HG03135 (cell line): Measurements from ENCODE around the gene NBEA.
"Not testable (repeated sequence)": the region's sequence is repeated elsewhere in the genome, so short reads cannot be mapped to it uniquely, and the experiment has no call there.

ENCODE experiments used
- ATAC-seq: cut with Tn5 transposase; IDR thresholded peaks from one replicate; pipeline ENCODE4 v1.9.1; 2021; ENCODE audit warnings: mild to moderate bottlenecking, moderate library complexity; ENCODE audit not compliant: unreplicated experiment

The NBEA gene

DNA sequence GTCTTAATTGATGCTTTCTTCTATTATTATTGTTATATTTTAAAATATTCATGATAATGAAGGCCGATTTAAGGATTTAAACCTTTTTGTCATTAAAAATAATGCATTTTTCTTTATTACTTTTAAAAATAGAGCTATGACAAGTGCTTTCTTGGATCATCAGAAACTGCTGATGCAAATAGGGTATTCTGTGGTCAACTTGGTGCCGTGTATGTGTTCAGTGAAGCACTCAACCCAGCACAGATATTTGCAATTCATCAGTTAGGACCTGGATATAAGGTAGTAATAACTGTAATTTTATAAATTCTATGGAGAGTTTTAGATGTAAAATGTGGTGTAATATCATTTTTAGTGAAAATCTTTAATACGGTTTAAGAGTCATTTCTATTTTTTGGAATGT is 116.5 kb downstream of the NBEA start:
- ATAC-seq, result peak; percentile 67

DNA sequence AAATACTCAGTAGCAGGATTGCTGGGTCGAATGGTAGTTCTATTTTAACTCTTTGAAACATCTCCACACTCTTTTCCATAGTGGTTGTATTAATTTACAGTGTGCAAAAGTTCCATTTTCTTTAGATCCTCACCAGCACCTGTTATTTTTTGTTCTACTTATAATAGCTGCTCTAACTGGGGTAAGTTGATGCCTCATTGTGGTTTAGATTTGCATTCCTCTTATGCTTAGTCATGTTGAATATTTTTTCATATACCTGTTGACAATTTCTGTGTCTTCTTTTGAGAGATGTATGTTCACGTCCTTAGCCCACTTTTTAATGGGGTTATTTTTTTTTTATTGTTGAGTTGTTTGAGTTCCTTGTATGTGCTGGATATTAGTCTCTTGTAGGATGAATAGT is 144.6 kb downstream of the NBEA start:
- ATAC-seq, result no peak

DNA sequence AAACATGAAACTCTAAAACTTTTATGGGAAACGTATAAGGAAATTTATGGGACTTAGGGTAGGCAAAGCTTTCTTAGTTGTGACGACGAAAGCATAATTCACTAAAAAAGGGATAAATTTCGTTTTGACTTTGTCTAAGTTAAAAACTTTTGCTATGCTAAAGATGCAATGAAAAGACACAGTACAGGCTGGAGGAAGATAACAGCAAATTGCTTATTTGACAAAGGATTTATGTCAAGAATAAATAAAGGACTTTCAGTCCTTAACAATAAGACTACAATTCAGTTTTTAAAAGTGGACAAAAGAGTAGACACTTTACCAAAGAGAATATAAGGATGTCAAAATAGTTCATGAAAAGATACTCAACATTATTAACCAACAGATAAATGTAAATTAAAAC is 150.2 kb downstream of the NBEA start:
- ATAC-seq, result no peak

DNA sequence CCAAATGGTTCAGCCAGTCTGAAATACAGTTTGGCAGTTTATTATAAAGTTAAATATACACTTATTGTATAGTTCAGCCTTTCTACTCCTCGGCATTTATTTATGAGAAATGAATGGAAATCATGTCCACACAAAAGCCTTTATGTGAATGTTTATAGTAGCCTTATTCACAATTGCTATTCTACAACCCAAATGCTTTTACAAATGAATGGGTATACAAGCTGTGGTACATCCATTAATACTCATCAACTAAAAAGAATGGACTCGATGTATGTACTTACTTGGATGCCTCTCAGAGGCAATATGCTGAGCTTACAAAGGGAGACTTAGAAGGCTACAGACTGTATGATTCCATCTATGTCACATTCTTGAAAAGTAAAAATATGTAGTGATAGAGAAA is 150.7 kb downstream of the NBEA start:
- ATAC-seq, result no peak

DNA sequence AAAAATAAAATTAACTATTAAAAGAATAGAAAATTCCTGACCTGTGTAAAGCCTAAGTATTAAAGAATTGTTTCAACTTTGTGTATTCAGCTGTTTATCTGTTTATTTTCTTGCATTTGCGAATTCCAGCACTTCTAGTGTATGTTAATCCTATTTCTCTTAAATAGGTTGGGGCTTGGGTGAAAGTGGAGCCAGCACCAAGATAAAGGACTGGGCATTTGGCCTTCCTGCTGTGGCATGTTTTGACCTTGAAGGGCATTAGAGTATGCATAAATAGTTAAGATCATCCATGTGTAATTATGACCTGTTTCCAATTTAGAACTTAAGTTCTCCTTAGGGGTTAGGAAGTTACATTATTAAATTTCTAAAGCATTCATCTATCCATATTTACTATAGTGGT is 151.3 kb downstream of the NBEA start:
- ATAC-seq, result no peak

DNA sequence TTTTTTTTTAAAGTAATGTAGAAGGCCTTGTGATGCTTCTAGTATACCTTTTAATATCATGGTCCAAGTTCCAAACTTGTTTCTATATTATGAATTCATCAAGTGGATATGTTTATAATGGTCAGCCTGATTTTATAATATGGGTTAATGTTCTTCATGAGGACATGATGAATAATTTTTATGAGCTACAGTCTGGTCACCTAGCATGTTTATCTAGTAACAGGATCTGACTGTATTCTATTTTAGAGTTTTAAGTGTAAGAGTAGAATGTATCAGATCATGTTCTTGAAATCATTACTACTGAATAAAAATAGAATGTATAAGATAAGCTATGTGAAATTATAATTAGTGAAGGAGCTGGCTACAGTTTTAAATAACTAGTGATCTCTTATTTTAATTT is 164.7 kb downstream of the NBEA start:
- not testable (repeated sequence) for ATAC-seq

DNA sequence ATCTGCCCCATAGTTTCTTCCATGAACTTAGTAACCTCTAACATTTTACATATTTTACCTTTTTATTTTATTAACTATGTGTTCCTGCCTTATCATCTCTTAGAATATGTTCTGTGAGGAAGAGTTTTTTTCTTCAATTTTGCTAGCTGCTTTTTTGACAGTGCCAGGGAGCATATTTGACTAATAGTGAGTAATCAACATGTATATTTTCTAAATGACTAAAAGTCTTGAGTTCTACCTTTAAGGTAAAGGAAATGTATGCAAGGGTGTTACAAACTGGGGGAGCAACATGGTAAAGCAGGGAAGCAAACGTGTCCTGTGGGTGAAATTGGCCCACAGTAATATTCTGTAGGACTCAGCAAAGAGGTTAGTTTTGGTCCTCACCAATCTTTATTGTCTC is 165.5 kb downstream of the NBEA start:
- no peak for ATAC-seq

DNA sequence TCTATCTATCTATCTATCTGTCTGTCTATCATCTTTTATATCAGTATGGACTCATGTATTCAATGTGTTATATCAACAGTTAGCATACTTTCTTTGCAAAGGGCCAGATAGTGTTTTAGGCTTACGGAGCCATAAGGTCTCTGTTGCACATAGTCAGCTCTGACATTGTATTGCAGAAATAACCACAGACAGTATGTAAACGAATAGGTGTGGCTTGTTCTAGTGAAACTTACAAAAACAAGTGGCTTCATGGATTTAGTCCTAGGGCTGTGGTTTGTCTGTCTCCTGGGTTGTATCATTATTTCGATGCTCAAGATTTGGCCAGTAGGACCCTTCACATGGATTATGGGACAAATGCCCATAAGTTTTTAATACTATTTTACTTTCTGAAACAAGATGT is 171.5 kb downstream of the NBEA start:
- ATAC-seq, result not testable (repeated sequence)

DNA sequence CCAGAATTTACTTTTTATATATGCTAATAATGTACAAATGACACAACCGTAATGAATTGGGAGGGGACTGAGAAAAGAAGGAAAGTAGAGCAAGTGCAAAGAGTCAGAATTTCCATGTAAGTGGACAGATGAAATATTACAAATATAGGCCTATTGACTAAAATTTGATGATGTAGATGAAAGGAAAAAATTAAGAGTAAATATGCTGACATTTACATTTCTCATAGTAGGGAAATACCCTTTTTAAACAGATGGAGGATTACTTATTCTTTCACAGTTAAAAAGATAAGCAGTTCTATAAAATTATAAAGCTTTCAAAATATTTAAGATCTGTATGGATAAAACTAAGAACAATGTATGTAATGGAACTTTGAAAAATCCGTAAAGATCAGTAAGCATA is 185.4 kb downstream of the NBEA start:
- no peak for ATAC-seq

DNA sequence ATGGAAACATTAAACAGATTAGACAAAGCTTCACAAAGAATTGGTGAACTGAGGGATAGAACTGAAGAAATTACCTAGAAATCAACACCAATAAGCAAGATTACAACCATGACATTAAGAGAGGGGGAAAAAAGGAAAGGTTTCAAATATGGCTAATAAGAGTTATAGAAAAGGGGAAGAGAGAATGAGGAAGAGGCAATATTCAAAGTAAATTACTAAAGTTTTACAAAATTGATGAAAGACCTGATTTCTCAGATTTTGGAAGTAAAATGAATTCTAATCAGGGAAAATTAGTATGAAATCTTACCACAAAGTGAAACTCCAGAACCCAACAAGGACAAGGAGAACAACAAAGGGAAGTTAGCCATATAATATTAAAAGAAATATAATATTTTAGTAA is 187.4 kb downstream of the NBEA start:
- no peak for ATAC-seq

DNA sequence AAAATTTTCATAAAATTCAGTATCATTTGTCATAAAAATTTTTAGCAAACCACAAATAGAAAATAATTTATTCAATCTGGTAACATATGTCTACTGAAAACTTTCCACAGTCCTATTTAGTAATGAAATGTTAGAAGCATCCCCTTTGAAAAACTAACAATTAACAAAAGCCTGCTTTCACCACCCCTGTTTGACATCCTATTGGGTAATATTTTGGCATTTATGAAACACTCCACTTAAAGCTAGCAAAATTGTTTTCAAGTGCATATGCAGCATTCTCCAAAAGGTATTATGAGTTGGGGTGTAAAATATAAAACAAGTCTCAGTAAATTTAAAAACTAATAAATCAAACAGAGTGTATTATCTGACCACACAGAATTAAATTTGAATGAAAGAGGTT is 189.4 kb downstream of the NBEA start:
- no peak for ATAC-seq

DNA sequence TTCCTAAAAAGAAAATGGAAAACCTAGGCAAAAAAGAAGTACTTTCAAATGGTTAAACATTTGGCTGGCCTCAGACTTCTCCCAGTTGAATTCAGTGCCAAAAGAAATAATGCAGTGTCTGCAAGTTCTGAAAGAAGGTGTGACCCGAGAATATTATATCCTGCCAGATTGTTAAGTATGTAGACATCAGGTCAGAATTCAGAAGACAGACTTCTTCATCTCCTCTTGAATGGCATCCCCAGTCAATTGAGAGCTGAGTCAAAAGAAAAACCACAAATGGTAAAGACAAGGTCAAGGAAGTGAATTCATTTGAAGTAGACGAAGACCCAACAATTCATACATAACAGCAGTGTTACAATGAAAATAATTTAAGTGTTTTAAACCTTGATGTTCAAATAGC is 194.5 kb downstream of the NBEA start:
- no peak for ATAC-seq

DNA sequence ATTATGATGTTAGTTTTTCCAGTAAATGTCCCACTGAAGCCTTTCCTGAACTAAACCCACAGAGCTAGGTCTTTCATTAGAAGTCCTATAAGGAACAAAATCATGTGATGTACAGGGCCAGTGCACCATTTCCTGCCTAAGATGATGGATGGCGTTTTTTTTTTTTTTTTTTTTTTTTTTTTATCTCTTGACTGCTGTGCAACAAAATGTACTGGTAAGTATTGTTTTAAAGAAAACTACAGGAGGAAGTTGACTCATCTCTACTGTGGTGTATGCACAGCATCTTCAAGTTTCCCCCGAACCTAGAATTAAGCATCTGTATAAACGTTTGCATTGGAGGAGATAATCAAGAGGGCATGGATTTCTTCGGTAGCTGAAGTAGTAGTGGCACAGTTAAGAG is 197.5 kb downstream of the NBEA start:
- ATAC-seq, result no peak

DNA sequence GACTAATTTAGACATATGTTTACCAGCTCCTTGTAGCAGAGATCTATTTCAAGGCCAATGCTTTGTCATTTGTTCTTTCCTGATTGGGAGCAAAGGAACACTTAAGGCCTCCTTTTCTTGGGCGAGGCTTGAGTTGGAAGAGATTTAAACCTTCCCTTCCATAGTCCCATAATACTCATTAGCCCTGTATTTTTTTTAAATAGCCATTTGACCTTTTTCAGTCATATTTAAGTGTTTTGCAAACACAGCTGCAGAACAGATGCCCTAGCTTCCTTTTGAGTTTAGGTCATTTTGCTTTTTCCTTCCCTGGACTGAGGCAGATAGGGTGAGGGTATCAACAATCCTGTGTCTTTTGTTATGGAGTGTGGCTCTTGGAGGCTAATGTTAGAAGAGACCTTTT is 198.3 kb downstream of the NBEA start:
- ATAC-seq, result no peak

DNA sequence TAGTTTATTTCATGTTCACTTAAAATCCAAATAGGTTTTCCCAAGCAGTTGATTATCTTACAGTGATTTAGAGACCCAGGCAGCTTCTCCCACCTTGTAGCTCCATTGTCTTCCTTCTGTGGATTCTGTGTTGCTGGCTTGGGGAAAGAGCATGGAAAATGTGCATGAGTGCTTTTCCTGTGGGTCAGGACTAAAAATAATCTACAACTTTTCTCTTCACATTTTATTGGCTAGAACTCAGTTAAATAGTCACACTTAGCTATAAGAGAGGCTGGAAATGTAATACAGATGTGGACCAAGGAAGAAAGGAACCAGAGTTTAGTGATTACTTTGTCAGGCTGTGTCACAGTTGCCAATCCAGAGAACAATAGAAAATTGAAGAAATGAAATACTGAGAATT is 198.8 kb downstream of the NBEA start:
- ATAC-seq, result no peak

DNA sequence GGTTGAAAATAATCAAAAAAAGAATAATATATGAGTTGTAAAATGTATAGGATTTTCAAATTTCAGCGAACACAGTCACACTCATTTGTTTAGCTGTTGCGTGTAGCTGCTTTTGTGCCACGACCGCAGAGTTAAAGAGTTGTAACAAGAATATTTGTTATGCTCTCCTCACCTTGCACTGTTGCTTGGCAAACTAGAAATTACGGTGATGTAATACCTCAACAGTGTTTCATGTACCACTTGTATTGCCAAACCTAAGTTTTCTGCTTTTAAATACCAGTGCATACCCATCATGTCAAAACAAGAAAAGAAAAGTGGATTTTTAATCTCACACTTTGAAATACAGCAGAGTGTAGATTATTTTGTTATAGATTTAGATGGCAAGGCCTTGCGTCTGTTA is 201.1 kb downstream of the NBEA start:
- no peak for ATAC-seq

DNA sequence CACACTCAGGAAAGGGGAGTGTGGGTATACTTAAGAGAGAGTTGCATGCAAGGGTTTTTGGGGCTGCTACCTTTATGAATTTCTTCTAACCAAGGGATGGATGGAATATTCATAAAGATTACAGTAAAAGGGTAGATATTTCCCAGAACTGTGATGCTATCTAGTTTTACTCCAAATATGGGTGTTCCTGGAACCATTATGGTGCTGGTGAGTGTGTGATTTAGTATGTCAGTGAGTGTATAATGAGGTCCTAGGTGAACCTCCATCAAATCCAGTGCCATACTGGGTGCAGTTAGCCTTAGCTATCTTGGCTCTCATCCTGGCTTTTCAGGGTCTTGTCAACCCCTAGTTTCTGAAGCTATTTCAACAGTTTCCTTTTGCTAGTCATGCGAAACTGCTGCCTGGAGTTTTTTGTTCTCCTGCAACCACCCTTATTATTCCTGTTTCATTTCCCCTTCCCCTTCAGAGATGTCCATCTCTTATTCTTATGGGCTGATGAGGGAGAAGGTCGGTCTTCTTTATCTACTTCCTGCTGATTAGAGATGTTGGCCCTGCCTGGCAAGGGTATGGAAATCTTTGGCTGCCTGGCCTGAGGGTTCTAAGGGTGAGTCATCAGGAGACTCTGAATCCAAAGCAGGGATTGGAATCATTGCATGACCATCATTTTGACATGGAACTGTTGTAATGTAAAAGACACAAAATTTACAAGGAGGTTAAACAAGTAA is 202.3 kb downstream of the NBEA start:
- no peak for ATAC-seq

DNA sequence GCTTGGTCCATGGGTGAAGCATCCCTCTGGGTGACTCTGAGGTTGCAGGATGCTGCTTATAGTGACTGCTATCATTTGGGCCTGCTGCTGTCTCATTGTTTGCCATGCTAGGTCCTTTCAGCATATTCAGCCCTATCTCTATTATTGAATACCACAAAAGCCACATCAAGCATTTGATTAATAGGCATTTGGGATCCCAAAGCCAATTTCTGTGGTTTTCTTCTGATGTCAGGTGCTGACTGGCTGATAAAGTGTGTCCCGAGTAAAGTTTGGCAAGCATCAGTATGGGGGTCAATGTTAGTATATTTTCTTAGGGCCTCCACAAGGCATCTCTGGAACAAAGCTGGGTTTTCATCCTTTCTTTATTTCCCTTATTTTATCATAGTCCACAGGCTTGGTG is 204.6 kb downstream of the NBEA start:
- no peak for ATAC-seq

DNA sequence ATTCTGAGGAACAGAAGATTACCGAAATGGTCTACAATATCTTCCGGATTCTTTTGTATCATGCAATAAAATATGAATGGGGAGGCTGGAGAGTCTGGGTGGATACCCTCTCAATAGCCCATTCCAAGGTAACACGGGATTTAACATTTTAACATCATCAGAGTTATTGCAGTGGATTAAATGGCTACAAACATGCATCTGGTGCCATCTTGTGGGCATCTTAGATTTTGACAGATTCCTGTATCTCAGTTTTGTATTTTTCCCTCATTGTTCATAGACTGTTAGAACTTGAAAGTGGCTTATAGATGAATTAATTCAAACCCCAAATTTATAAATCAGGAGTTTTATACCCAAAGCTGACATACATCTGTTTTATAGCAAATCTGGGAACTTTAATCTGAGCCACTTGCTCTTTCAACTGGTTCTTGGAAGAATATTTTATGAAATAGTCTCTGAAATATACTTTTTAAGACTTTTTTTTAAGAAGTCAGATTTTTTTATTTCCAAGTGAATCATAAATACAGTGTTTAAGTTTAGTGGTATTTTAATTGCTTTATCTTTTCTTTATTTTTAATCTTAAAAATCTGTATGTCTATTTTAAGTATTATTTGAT is 215.2 kb downstream of the NBEA start:
- peak; percentile 74 for ATAC-seq

DNA sequence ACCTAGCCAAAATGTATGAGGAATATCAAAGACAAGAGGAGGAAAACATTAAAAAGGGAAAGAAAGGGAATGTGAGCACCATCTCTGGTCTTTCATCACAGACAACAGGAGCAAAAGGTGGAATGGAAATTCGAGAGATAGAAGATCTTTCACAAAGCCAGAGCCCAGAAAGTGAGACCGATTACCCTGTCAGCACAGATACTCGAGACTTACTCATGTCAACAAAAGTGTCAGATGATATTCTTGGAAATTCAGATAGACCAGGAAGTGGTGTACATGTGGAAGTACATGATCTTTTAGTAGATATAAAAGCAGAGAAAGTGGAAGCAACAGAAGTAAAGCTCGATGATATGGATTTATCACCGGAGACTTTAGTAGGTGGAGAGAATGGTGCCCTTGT is 217.0 kb downstream of the NBEA start:
- no peak for ATAC-seq

DNA sequence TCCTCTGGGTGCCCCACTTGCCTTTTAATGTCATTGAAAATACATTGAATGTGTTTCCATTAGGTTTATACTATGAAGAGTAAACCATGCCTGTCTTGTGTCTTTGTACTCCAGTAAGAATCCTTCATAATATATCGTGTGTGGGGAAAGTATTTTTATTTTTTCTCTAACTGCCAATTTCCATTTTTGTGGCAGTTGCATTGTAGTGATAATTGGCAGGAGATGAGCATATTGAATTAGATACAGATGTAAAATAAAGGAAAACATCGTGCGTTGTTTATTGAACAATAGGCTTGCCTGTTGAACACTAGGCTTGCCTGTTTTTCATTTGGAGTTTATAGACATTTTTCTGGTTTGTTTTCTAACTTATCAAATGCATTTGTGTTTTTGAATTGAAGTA is 218.8 kb downstream of the NBEA start:
- no peak for ATAC-seq

DNA sequence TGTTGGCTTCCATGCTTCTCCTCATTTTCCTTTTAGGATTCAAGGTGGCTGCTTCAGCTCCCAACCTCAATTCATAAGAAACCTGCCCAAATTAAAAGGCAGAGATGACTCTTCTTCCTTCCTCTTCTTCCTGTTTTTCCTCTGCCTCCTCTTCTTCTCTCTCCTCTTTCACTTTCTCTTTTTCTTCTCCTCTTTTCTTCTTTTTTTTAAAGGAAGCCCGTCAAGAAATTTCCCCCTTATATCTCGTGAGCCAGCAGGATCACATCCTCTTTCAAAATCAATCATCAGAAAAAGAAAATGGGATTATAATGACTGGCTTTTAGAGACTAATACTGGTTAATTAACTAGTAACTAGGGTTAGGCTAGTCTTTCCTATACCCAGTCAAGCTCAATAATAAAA is 220.3 kb downstream of the NBEA start:
- ATAC-seq, result no peak

DNA sequence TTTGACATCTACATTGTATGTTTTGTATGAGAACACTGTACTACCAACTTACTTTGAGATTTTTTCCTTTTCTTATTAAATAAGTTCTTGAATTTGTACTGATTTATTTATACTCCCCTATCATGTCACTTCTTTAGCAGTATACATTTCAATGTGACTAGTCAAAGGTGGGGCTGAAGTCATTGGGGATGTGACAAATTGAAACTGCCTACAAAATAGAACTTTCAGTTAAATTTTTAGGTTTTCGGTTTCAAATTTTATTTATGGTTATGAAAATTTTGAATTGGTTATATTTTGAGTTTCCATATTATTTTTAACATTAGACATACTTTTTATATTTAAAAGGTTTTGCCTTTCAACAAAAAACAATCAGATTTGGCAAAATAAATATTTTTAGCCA is 221.6 kb downstream of the NBEA start:
- no peak for ATAC-seq
